ENCODE data around the gene LAPTM4A.
"Not testable (repeated sequence)": the region's sequence is repeated elsewhere in the genome, so short reads cannot be mapped to it uniquely, and the experiment has no call there.

The LAPTM4A gene

DNA sequence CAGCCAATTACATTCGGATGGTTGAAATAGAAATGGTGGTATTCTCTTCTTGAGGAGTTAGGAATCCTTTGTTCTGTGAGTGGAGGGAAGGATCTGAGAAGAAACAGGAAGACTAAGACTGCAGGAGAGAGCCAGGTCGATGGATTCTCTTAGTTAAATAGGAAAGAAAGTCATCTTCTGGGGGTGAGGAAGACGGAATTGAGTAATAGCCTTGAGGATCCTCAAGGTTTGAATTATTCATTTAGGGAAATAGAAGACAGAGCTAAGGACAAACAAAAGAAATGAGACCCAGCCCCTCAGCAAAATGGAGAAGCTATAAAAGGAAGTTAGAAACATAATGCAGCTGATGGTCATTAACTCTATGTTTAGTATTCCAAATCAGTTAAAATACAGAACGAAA lies 1.8 kb downstream of the LAPTM4A start:
- H3K4me3 ChIP-seq (ENCODE audit: low read length) = peak overlapping the region; percentile 70
- DNase-seq (ENCODE audit: low read depth) = peak; percentile 29

GRCh38 chr2:20048488-20049448 lies 2.7 kb downstream of the LAPTM4A start:
- peak overlapping the region; percentile 70 for H3K4me3 ChIP-seq (ENCODE audit: low read length)
- TF ChIP-seq, protein P1, sequence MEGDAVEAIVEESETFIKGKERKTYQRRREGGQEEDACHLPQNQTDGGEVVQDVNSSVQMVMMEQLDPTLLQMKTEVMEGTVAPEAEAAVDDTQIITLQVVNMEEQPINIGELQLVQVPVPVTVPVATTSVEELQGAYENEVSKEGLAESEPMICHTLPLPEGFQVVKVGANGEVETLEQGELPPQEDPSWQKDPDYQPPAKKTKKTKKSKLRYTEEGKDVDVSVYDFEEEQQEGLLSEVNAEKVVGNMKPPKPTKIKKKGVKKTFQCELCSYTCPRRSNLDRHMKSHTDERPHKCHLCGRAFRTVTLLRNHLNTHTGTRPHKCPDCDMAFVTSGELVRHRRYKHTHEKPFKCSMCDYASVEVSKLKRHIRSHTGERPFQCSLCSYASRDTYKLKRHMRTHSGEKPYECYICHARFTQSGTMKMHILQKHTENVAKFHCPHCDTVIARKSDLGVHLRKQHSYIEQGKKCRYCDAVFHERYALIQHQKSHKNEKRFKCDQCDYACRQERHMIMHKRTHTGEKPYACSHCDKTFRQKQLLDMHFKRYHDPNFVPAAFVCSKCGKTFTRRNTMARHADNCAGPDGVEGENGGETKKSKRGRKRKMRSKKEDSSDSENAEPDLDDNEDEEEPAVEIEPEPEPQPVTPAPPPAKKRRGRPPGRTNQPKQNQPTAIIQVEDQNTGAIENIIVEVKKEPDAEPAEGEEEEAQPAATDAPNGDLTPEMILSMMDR (conservative IDR thresholded peaks at IDR 0.05; ENCODE audit: low read length) = no peak
- no peak for DNase-seq (ENCODE audit: low read depth)

More for the DNA sequence above, 1.8 kb downstream of the LAPTM4A start:
- TF ChIP-seq, protein P1 (conservative IDR thresholded peaks at IDR 0.05; ENCODE audit: low read length) = no peak

- H3K4me3 ChIP-seq (ENCODE audit: low read length); DNase-seq (ENCODE audit: low read depth): not testable (repeated sequence)
Measured at GRCh38 chr2:20045712-20046292, 5.6 kb downstream of the LAPTM4A start.

GRCh38 chr2:20044778-20045177 lies 6.7 kb downstream of the LAPTM4A start:
- no peak for DNase-seq (ENCODE audit: low read depth)
- TF ChIP-seq, protein P1 (conservative IDR thresholded peaks at IDR 0.05; ENCODE audit: low read length) = no peak
- no peak overlapping the region for H3K4me3 ChIP-seq (ENCODE audit: low read length)

DNA sequence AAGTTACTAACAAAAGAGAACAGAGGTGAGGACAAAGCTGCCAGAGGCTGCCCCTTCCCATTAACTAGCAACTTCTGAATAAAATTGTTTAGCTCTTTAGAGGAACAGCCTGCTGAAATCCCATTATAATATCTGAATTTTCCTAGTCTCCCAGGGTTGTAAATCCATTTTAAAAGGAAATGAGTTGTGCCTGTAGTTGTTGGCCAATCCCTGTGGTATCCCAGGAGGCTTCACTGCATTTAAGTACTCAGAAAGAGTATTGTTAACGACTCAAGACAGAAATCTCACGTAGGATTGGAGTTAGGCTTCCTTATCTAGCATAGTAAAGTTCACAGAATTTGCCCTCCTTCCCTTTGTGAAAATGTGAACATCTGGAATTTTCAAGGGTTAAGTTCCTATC lies 8.9 kb downstream of the LAPTM4A start:
- TF ChIP-seq, protein P1 (conservative IDR thresholded peaks at IDR 0.05; ENCODE audit: low read length) = no peak
- DNase-seq (ENCODE audit: low read depth) = no peak
- H3K4me3 ChIP-seq (ENCODE audit: low read length) = no peak overlapping the region

GRCh38 chr2:20040489-20041172 lies 10.8 kb downstream of the LAPTM4A start:
- H3K4me3 ChIP-seq (ENCODE audit: low read length) = no peak overlapping the region
- no peak for DNase-seq (ENCODE audit: low read depth)
- TF ChIP-seq, protein P1 (conservative IDR thresholded peaks at IDR 0.05; ENCODE audit: low read length) = no peak

DNA sequence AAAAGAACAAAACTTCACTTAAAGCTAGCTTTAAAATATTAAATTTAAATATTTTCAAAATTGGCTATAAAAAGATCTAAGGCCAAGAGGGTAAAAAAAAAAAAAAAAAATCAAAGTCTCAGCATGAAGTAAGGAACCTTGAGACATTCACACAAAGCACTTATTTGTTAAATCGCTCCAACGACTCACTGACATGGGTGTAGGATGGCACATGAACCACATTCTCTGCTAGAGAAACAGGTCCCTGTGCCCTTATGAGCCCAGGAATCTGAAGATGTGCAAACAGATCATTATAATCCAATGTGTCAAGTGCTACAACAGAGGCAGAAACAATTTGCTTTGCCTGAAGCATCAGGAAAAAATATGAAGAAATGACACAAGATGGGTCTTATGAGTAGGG lies 13.8 kb downstream of the LAPTM4A start:
- TF ChIP-seq, protein P1 (conservative IDR thresholded peaks at IDR 0.05; ENCODE audit: low read length) = no peak
- no peak overlapping the region for H3K4me3 ChIP-seq (ENCODE audit: low read length)
- no peak for DNase-seq (ENCODE audit: low read depth)
